Hepatocyte (in vitro differentiated cells): ENCODE measurements around the gene DCLK2. TPM values are rescaled to one million over a fixed set of nuclear protein-coding genes. Genes with fewer than 3 reads are reported as not detected.

Experiments
- DNase-seq: peaks from one replicate; pipeline ENCODE4 v3.0.0-alpha.2; 2016; ENCODE audit warnings: low spot score
- H2AFZ ChIP-seq: fragments of 200-600 bp; sonication (generic); 2 replicates; pipeline ENCODE4 v1.6.0; 2016; ENCODE audit warnings: antibody characterized with exemption, mild to moderate bottlenecking
- H3K27ac ChIP-seq: fragments of 200-600 bp; sonication (generic); 2 replicates; pipeline ENCODE4 v1.5.1; 2016; ENCODE audit warnings: mild to moderate bottlenecking
- H3K27me3 ChIP-seq: fragments of 200-600 bp; sonication (generic); 2 replicates; pipeline ENCODE4 v1.6.1; 2016
- H3K36me3 ChIP-seq: fragments of 200-600 bp; sonication (generic); replicated peaks from 2 replicates; pipeline ENCODE4 v1.5.1; 2016; ENCODE audit warnings: low read depth; ENCODE audit not compliant: insufficient read depth
- H3K4me1 ChIP-seq: fragments of 200-600 bp; sonication (generic); 2 replicates; pipeline ENCODE4 v1.5.1; 2016; ENCODE audit warnings: mild to moderate bottlenecking, moderate library complexity; ENCODE audit not compliant: insufficient read depth
- H3K4me2 ChIP-seq: fragments of 200-600 bp; sonication (generic); 2 replicates; pipeline ENCODE4 v1.6.0; 2016
- H3K4me3 ChIP-seq: fragments of 200-600 bp; sonication (generic); 2 replicates; pipeline ENCODE4 v1.5.1; 2016; ENCODE audit warnings: mild to moderate bottlenecking
- H3K79me2 ChIP-seq: fragments of 200-600 bp; sonication (generic); 2 replicates; pipeline ENCODE4 v1.6.0; 2017; ENCODE audit warnings: mild to moderate bottlenecking
- H3K9me2 ChIP-seq: fragments of 200-600 bp; sonication (generic); replicated peaks from 2 replicates; pipeline ENCODE4 v1.6.0; 2017; ENCODE audit warnings: mild to moderate bottlenecking; ENCODE audit not compliant: insufficient read depth
- H3K9me3 ChIP-seq: fragments of 200-600 bp; sonication (generic); 2 replicates; pipeline ENCODE4 v1.5.1; 2016; ENCODE audit warnings: low read depth, mild to moderate bottlenecking
- H4K20me1 ChIP-seq: fragments of 200-600 bp; sonication (generic); 2 replicates; pipeline ENCODE4 v1.6.0; 2016; ENCODE audit warnings: mild to moderate bottlenecking; ENCODE audit not compliant: insufficient read depth, poor library complexity, severe bottlenecking
- CTCF ChIP-seq: fragments of 200-600 bp; sonication (generic); IDR thresholded peaks from 2 replicates; pipeline ENCODE4 v1.5.1; 2016; ENCODE audit warnings: antibody characterized with exemption, mild to moderate bottlenecking; ENCODE audit not compliant: poor library complexity
- EZH2 ChIP-seq: fragments of 200-600 bp; sonication (generic); IDR thresholded peaks from 2 replicates; pipeline ENCODE4 v1.6.1; 2016; ENCODE audit warnings: antibody characterized with exemption, mild to moderate bottlenecking, borderline replicate concordance
- EZH2phosphoT487 ChIP-seq: fragments of 200-600 bp; sonication (generic); IDR thresholded peaks from one replicate; pipeline ENCODE4 v1.6.1; 2018; ENCODE audit warnings: antibody characterized with exemption, mild to moderate bottlenecking, low read depth, moderate library complexity; ENCODE audit not compliant: unreplicated experiment, severe bottlenecking
- WGBS: methylation state at CpG from one replicate; pipeline ENCODE4 v1.1.6; 2016; ENCODE audit warnings: low lambda C conversion rate; ENCODE audit errors: missing lambda C conversion rate; 5-methylcytosine and 5-hydroxymethylcytosine counted together
- polyA plus RNA-seq: library from polyadenylated mRNA; unstranded; fragments of >200 nt; fragmentation: Nextera tagmentation; extraction: Ambion mirVana; gene quantifications from 2 replicates; pipeline ENCODE4 v1.2.1, GENCODE V29; 2016
- total RNA-seq: library from RNA; depleted of rRNA; stranded (reverse); fragments of >200 nt; gene quantifications from 2 replicates; pipeline ENCODE4 v1.2.3, GENCODE V29; 2014

The DCLK2 gene
- total and polyA plus RNA-seq, 2 experiments from 2014 or later = 1.5 to 2.8 TPM

DNA sequence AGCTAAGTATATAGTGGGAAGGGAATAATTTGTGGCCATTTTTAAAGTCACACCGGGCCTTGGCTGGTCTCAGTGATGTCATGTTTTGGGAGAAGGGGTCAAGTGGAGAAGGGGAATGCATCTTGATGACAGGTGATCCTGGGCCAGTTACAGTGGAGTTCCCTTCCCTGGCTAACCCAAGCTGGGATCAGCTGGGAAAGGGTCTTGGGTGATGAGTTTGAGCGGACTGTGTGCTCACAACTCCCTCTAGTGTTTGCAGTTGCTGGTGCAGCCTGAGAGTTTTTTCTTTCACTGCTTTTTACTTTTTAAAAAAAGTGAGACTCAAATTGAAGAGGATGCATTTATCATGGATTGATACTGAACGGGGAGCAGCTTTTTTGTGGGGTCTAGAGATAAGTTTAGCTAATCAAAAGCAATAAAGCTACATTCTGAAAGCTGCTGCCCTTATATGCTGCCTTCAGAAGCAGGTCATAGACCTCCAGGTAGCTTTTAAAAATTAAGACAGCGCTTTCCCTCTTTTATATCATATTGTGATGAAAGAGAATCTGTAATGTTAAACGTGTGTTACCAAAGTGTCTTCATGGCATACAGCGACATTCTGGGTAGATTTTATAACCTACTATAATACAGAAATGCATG is 164.7 kb downstream of the DCLK2 start:
- H3K4me1 ChIP-seq = peaks cover under 1% of the 10 kb centered on the region
- no peaks in the 10 kb centered on the region for H3K36me3 ChIP-seq
- no peak overlapping the region for H2AFZ ChIP-seq
- H3K79me2 ChIP-seq = no peaks in the 10 kb centered on the region
- TF ChIP-seq EZH2phosphoT487 (no peak), CTCF (peak; percentile 84)
- DNase-seq = peak; percentile 48
- 38% methylated on average over 6 of the region's 6 CpGs for WGBS
- no peak overlapping the region for H3K4me3 ChIP-seq
- no peak overlapping the region for H3K4me2 ChIP-seq
- H3K9me2 ChIP-seq = no peaks in the 10 kb centered on the region
- H3K9me3 ChIP-seq = no peaks in the 10 kb centered on the region
- H4K20me1 ChIP-seq = no peaks in the 10 kb centered on the region
- no peaks in the 10 kb centered on the region for H3K27me3 ChIP-seq
- no peak overlapping the region for H3K27ac ChIP-seq

GRCh38 chr4:150243932-150244331 is 165.7 kb downstream of the DCLK2 start:
- 90% methylated on average over 2 of the region's 2 CpGs for WGBS
- Histone ChIP-seq H3K4me2 (no peak overlapping the region), H3K9me2 (no peaks in the 10 kb centered on the region), H4K20me1 (no peaks in the 10 kb centered on the region), H3K79me2 (no peaks in the 10 kb centered on the region), H3K9me3 (no peaks in the 10 kb centered on the region), H3K4me1 (no peaks in the 10 kb centered on the region), H3K27ac (no peak overlapping the region), H3K36me3 (no peaks in the 10 kb centered on the region), H3K4me3 (no peak overlapping the region), H2AFZ (no peak overlapping the region), H3K27me3 (no peaks in the 10 kb centered on the region)
- DNase-seq = no peak
- TF ChIP-seq EZH2 = no peak
- no peak for TF ChIP-seq EZH2phosphoT487
- TF ChIP-seq CTCF = no peak

DNA sequence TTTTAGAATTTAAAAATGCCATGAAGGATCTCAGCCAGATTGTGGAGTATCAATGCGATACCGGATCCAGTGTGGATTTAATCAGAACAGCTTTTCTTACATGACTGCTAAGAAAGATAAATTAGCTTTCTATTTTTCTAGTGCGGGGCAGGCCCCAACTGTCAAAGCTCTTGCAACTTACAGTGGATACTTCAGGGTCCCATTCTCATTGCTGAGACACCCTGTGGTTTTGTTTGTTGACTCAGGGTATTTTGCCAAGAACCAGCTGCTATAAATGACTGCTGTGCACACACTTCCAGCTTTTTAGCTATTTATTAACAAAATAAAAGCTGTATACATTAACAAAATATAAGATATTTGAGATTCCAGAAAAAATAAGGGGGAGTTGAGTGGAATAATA is 166.4 kb downstream of the DCLK2 start:
- Histone ChIP-seq H3K9me2 (no peaks in the 10 kb centered on the region), H2AFZ (no peak overlapping the region), H3K79me2 (no peaks in the 10 kb centered on the region), H3K9me3 (no peaks in the 10 kb centered on the region), H3K4me1 (no peaks in the 10 kb centered on the region), H3K36me3 (no peaks in the 10 kb centered on the region), H3K4me2 (no peak overlapping the region), H3K27ac (no peak overlapping the region), H4K20me1 (no peaks in the 10 kb centered on the region), H3K4me3 (no peak overlapping the region), H3K27me3 (no peaks in the 10 kb centered on the region)
- TF ChIP-seq EZH2 (no peak), CTCF (no peak), EZH2phosphoT487 (no peak)
- WGBS = 62% methylated on average over 3 of the region's 3 CpGs
- DNase-seq = no peak

- WGBS = 91% methylated on average over 7 of the region's 7 CpGs
Measured at GRCh38 chr4:150247184-150247583, 168.9 kb downstream of the DCLK2 start.

More at GRCh38 chr4:150247184-150247583, 168.9 kb downstream of the DCLK2 start:
- no peaks in the 10 kb centered on the region for H3K79me2 ChIP-seq
- H2AFZ ChIP-seq = no peak overlapping the region
- H3K9me2 ChIP-seq = no peaks in the 10 kb centered on the region
- no peaks in the 10 kb centered on the region for H3K9me3 ChIP-seq
- H3K4me1 ChIP-seq = no peaks in the 10 kb centered on the region
- no peaks in the 10 kb centered on the region for H4K20me1 ChIP-seq
- H3K27me3 ChIP-seq = no peaks in the 10 kb centered on the region
- no peak overlapping the region for H3K4me2 ChIP-seq
- H3K27ac ChIP-seq = no peak overlapping the region
- TF ChIP-seq CTCF (no peak), EZH2 (no peak), EZH2phosphoT487 (no peak)
- no peak for DNase-seq
- H3K4me3 ChIP-seq = no peak overlapping the region
- H3K36me3 ChIP-seq = no peaks in the 10 kb centered on the region
